Stimulated activated CD8-positive, alpha-beta memory T cell treated with anti-CD3 and anti-CD28 coated beads, Interleukin-7, amount 100 ng/mL, for 4 hours (primary cell): ENCODE measurements around the gene FSTL3.
"Not testable (repeated sequence)": the region's sequence is repeated elsewhere in the genome, so short reads cannot be mapped to it uniquely, and the experiment has no call there.

Experiments used
- DNase-seq, 2 donors: peaks; one replicate each; pipeline ENCODE4 v3.0.0-alpha.2; 2020; ENCODE audit warnings: low read depth in 2 of 2

Gene FSTL3

DNA sequence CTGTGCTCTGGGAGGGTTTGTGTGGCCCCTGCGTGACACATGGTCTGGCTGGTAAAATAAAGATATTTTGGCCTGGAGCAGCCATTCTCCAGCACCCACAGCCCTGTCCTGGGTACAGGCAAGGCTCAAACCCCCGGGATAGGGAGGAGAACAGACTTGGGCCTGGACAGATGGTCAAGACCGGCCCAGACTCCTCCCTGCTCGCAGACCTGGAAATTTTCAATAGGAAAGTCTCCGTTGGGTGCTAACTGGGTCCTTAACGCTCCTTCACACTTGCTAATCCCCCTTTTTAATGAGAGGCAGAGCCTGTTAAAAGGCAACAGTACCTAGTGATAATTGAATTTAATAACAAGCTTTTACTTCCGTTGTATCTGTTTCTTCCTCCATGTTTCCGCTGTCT lies 35.1 kb downstream of the FSTL3 start:
- no peak for DNase-seq

- DNase-seq: no peak
These were observed 39.2 kb downstream of the FSTL3 start for GRCh38 chr19:715347-715746.

- no peak for DNase-seq
These were observed 42.2 kb downstream of the FSTL3 start for GRCh38 chr19:718251-718951.

- no peak for DNase-seq
These were observed 42.9 kb downstream of the FSTL3 start for GRCh38 chr19:718991-719512.

DNA sequence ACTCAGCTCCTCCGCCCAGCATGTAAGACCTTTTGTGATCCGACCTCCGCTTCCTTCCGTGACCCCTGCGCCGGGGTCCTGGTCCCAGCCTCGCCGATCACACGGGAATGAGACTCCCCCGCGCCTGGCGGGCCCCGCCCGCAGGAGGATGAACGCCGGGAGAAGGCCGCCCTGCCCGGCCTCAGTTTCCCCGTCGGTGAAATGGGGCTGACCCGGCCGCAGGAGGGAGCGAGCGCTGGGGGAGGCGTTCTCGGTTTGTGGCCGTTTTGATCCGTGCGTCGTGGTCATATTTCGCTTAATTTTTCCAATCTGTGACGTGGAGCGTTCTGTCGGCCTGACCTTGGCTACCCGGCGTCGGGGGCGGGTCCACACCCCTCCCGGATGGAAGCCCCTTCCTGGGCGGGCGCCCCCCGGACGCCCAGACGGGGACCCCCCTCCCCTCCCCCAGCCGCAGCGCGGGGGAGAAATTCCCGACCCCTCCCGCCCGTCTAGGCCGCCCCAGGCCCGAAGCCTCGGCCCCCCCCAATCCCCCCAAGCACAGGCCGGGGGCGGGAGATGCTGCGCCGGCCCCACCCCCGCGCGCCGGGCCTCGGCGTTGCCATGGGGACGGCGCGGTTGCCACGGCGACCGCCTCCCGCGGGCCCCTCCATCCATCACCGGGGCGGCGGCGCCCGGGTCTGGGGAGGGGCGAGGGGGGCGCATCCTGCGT lies 43.6 kb downstream of the FSTL3 start:
- DNase-seq: no peak

DNA sequence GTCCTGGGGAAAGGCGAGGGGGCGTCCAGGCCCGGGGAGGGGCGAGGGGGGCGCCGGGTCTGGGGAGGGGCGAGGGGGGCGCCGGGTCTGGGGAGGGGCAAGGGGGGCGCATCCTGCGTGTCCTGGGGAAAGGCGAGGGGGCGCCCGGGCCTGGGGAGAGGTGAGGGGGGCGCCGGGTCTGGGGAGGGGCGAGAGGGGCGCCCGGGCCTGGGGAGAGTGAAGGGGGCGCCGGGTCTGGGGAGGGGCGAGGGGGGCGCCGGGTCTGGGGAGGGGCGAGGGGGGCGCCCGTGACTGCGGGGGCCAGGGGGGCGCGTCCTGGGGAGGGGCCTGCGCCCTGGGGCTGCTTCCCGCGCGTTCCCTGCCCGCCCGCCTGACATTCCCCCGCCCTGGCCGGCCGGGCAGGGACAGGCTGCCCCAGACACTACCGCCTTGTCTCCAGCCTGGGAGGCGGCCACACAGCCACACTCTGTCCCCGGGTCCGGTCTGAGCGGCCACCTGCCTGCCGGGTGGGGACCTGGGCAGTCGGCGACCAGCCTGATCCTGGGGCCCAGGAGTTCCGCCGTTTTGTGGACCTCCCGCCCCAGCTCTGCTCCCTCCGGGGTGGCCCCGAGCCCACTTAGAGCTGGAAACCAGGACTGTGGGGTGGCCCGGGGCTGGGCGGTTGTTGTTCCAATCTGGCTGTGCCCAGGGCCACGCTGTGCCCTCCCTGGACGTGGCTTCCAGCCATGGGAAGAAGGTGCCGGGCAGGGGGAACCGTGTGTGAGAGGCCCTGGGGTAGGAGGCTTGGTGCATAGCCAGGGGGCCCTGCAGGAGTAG lies 44.4 kb downstream of the FSTL3 start:
- no peak for DNase-seq

DNA sequence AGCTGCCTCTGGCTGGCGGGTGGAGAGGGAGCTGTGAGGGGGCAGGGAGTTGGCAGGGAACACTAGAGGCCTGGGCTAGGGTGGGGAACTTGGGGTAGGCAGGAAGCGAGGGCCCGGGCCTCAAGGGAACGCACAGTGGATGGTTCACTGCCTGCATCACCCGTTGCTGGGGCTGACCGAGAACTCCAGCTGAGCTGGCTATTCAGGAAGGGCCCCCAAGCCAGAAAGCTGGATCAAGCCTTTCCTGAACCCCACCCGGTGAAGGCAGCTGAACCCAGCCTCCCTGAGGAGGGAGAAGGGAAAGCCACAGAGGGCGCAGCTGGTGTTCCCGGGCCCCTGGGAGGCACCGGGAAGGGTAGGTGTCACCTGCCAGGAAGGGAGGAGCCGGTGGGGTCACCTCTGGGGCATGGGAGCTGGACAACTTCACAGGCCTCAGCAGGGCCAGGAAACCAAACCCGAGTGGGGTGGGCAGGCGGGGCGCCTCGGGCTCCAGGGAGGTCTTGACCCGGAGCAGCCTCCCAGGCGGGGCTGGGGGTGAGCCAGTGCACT lies 46.4 kb downstream of the FSTL3 start:
- DNase-seq: no peak

DNA sequence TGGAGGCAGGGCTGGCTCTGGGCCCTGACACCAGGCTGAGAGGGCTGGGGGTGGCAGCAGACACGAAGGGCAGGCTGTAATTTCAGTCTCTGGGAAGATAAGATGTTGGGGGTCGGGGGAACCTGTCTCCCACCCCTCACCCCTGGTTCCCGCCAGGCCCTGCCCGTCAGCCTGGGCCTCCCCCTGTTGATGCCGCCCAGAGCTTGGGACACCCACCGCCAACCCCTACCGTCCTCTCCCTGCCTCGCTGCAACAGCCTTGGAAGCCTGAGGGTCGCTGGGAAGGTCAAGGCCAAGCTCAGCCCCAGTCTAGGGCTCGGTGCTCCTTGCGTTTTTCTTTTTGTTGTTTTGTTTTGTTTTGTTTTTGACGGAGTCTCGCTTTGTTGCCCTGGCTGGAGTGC lies 47.1 kb downstream of the FSTL3 start:
- no peak for DNase-seq

- no peak for DNase-seq
These were observed 47.5 kb downstream of the FSTL3 start for GRCh38 chr19:723714-724113.

DNA sequence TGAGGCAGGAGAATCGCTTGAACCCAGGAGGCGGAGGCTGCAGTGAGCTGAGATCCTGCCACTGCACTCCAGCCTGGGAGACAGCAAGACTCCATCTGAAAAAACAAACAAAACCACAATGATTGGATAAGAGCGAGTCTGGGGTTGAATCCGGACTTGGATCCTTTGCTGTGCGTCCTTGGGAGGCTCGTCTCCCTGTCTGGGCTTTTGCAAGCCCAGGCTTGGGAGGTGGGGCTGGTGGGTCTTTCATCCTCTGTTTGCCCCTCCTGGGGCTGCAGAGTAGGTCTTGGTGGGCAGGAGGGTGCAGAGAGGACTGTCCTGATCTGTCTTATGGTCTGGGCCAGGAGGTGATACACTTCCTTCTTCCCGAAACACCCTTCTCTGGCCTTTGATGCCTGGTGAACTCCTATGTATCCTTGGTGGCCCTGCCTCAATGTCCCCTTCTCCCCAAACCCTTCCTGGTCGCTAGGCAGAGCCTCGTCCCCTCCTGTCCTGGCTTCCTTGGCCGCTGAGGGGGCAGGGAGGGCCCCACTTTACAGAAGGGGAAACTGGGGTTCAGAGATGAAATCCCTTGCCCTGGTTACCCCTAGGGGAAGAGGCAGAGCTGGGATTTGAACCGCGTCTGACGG lies 49.4 kb downstream of the FSTL3 start:
- no peak for DNase-seq

GRCh38 chr19:726993-727956 lies 51.1 kb downstream of the FSTL3 start:
- DNase-seq: no peak

- no peak for DNase-seq
These were observed 51.8 kb downstream of the FSTL3 start for GRCh38 chr19:728011-728410.

- not testable (repeated sequence) for DNase-seq
These were observed 53.4 kb downstream of the FSTL3 start for GRCh38 chr19:729564-729963.

- no peak for DNase-seq
These were observed 53.9 kb downstream of the FSTL3 start for GRCh38 chr19:729965-730668.

- DNase-seq: no peak
These were observed 54.8 kb downstream of the FSTL3 start for GRCh38 chr19:731000-731399.

- no peak for DNase-seq
These were observed 56.2 kb downstream of the FSTL3 start for GRCh38 chr19:732148-733069.
